Gastrocnemius medialis (tissue), 4 donors: ENCODE measurements around the gene LUZP1. TPM values are rescaled to one million over a fixed set of nuclear protein-coding genes. Genes with fewer than 3 reads are reported as not detected.

Source experiments
- ATAC-seq, 2 donors: fragments of 150-250 bp; one replicate each; pipeline ENCODE4 v1.9.1; 2016
- DNase-seq, 2 donors: peaks; one replicate each; pipeline ENCODE4 v3.0.0-alpha.2; 2019
- H3K27ac ChIP-seq, 4 donors: fragments of 200-600 bp; sonication (generic); 1 replicate in 1 of 4; 2 replicates in 3 of 4; pipeline ENCODE4 v1.5.1; 2016 to 2018; ENCODE audit warnings: mild to moderate bottlenecking in 2 of 4, moderate library complexity in 1 of 4
- H3K27me3 ChIP-seq, 3 donors: fragments of 200-600 bp; sonication (generic) in 2 of 3; 1 replicate in 1 of 3; 2 replicates in 2 of 3; pipeline versions ENCODE4 v1.5.1 to v1.6.0; 2016 to 2019; ENCODE audit warnings: mild to moderate bottlenecking in 1 of 3, moderate library complexity in 1 of 3
- H3K36me3 ChIP-seq, 2 donors: fragments of 200-600 bp; sonication (generic) in 1 of 2; one replicate each; pipeline ENCODE4 v1.5.1; 2017 to 2018
- H3K4me1 ChIP-seq, 2 donors: fragments of 200-600 bp; sonication (generic) in 1 of 2; one replicate each; pipeline ENCODE4 v1.5.1; 2016 to 2017; ENCODE audit warnings: mild to moderate bottlenecking in 2 of 2
- H3K4me3 ChIP-seq, 4 donors: fragments of 200-600 bp; sonication (generic) in 3 of 4; 1 replicate in 1 of 4; 2 replicates in 3 of 4; pipeline ENCODE4 v1.5.1; 2016 to 2019; ENCODE audit warnings: mild to moderate bottlenecking in 2 of 4
- H3K9me3 ChIP-seq, 3 donors: fragments of 200-600 bp; sonication (generic) in 2 of 3; 1 replicate in 1 of 3; 2 replicates in 2 of 3; pipeline ENCODE4 v1.5.1; 2016 to 2019
- POLR2A ChIP-seq, 2 donors: fragments of 450-650 bp; IDR thresholded peaks; one replicate each; pipeline ENCODE4 v1.6.1; 2017; ENCODE audit warnings: antibody characterized with exemption in 2 of 2, mild to moderate bottlenecking in 2 of 2, moderate library complexity in 2 of 2
- in situ Hi-C, 4 donors: fragments of 200-750 bp; cut with MboI; loops; one replicate each; pipeline versions ENCODE4 v1.15.0 to v1.8.0; 2017; ENCODE audit warnings: low sequenced_read_pairs in 4 of 4
- intact Hi-C: fragments of 100-400 bp; cut with DNase I; formaldehyde crosslinking; loops from one replicate; pipeline ENCODE4 v1.15.1; 2023; ENCODE audit warnings: low total_unique reads
- total RNA-seq, 4 donors: library from RNA; depleted of rRNA; stranded (reverse); fragments of >200 nt; gene quantifications; one replicate each; pipeline versions ENCODE4 v1.1.0 to v1.2.3, GENCODE V29; 2016
- TF ChIP-seq, protein P1 (sequence below), 5 experiments: fragments of 450-650 bp in 3 of 5; fragments of 200-600 bp in 2 of 5; sonication (generic) in 2 of 5; IDR thresholded peaks in 4 of 5; conservative IDR thresholded peaks in 1 of 5; 1 replicate in 4 of 5; 2 replicates in 1 of 5; pipeline ENCODE4 v1.5.1; 2016 to 2019; ENCODE audit warnings: antibody characterized with exemption in 5 of 5, mild to moderate bottlenecking in 3 of 5, moderate library complexity in 3 of 5

Gene LUZP1
- total RNA-seq, 4 donors from 2014 or later, result 4.1 to 5.4 (median 4.9) TPM

GRCh38 chr1:23135268-23135667 is 33.4 kb downstream of the LUZP1 start:
- TF ChIP-seq, protein P1, sequence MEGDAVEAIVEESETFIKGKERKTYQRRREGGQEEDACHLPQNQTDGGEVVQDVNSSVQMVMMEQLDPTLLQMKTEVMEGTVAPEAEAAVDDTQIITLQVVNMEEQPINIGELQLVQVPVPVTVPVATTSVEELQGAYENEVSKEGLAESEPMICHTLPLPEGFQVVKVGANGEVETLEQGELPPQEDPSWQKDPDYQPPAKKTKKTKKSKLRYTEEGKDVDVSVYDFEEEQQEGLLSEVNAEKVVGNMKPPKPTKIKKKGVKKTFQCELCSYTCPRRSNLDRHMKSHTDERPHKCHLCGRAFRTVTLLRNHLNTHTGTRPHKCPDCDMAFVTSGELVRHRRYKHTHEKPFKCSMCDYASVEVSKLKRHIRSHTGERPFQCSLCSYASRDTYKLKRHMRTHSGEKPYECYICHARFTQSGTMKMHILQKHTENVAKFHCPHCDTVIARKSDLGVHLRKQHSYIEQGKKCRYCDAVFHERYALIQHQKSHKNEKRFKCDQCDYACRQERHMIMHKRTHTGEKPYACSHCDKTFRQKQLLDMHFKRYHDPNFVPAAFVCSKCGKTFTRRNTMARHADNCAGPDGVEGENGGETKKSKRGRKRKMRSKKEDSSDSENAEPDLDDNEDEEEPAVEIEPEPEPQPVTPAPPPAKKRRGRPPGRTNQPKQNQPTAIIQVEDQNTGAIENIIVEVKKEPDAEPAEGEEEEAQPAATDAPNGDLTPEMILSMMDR (IDR thresholded peaks at IDR 0.05 in 4 of 5, conservative IDR thresholded peaks at IDR 0.05 in 1 of 5), result no peak
- TF ChIP-seq POLR2A (IDR thresholded peaks at IDR 0.05), result no peak
- intact Hi-C loops, result no loop called here
- Histone ChIP-seq H3K4me3 (no peak overlapping the region), H3K9me3 (no peaks in the 10 kb centered on the region), H3K4me1 (no peaks in the 10 kb centered on the region), H3K36me3 (no peaks in the 10 kb centered on the region), H3K27me3 (no peaks in the 10 kb centered on the region), H3K27ac (no peak overlapping the region)
- DNase-seq (no peak), ATAC-seq (no peak)
- in situ Hi-C loops, result no loop called here

DNA sequence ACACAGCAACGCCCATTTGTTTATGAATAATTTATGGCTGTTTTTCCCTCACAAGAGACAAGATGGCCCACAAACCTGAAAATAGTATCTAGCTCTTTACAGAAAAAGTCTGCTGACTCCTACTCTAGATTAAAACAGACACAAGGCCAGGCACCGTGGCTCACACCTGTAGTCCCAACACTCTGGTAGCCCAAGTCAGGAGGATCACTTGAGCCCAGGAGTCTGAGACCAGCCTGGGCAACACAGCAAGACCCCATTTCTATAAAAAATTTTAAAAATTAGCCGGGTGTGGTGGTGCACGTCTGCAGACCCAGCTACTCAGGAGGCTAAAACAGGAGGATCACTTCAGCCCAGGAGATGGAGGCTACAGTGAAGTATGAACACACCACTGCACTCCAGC is 34.6 kb downstream of the LUZP1 start:
- Histone ChIP-seq H3K4me3 (no peak overlapping the region), H3K27me3 (no peaks in the 10 kb centered on the region), H3K36me3 (no peaks in the 10 kb centered on the region), H3K4me1 (no peaks in the 10 kb centered on the region), H3K9me3 (no peaks in the 10 kb centered on the region), H3K27ac (no peak overlapping the region)
- TF ChIP-seq POLR2A (IDR thresholded peaks at IDR 0.05), result no peak
- TF ChIP-seq, protein P1 (IDR thresholded peaks at IDR 0.05 in 4 of 5, conservative IDR thresholded peaks at IDR 0.05 in 1 of 5), result no peak
- ATAC-seq, result no peak
- in situ Hi-C loops, result no loop called here
- no peak for DNase-seq
- intact Hi-C loops, result no loop called here

DNA sequence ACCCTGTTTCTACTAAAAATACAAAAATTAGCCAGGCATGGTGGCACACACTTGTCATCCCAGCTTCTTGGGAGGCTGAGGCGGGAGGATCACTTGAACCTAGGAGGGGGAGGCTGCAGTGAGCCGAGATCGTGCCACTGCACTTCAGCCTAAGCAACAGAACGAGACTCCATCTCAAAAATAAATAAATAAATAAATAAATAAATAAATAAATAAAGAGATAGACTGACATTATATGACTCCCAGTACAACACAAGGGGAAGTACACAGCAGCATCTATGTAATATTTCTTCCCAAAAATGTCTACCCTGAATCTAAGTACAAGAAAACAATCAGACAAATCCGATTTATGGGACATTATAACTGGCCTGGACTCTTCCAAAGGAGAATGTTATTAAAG is 35.1 kb downstream of the LUZP1 start:
- Histone ChIP-seq H3K9me3 (no peaks in the 10 kb centered on the region), H3K4me3 (no peak overlapping the region), H3K27me3 (no peaks in the 10 kb centered on the region), H3K4me1 (no peaks in the 10 kb centered on the region), H3K36me3 (no peaks in the 10 kb centered on the region), H3K27ac (no peak overlapping the region)
- in situ Hi-C loops, result no loop called here
- intact Hi-C loops, result no loop called here
- ATAC-seq, result no peak
- TF ChIP-seq, protein P1 (IDR thresholded peaks at IDR 0.05 in 4 of 5, conservative IDR thresholded peaks at IDR 0.05 in 1 of 5), result no peak
- no peak for TF ChIP-seq POLR2A (IDR thresholded peaks at IDR 0.05)
- no peak for DNase-seq

DNA sequence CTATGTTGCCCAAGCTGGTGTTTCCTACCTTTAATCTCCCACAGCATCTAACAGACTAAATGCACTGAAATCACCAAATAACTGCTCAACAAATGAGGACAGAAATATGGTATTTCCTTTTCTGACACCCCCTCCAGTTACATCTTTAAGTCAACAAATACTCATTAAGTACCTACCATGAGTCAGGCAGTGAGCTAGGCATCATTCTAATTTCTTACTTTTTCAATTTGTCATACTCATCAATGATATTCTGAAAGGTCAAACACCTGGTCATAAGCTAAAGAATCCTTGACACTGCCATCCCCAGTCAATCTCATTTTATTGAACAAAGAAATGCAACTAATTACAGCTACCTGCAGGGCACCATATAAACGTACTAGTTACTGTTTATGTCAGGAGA is 36.6 kb downstream of the LUZP1 start:
- H3K27me3 ChIP-seq, result no peaks in the 10 kb centered on the region
- no peak for TF ChIP-seq POLR2A (IDR thresholded peaks at IDR 0.05)
- TF ChIP-seq, protein P1 (IDR thresholded peaks at IDR 0.05 in 4 of 5, conservative IDR thresholded peaks at IDR 0.05 in 1 of 5), result no peak
- no peak overlapping the region for H3K27ac ChIP-seq
- no peak overlapping the region for H3K4me3 ChIP-seq
- H3K9me3 ChIP-seq, result no peaks in the 10 kb centered on the region
- no peaks in the 10 kb centered on the region for H3K36me3 ChIP-seq
- H3K4me1 ChIP-seq, result no peaks in the 10 kb centered on the region
- DNase-seq, result no peak
- in situ Hi-C loops, result no loop called here
- intact Hi-C loops, result no loop called here
- ATAC-seq, result no peak

GRCh38 chr1:23129846-23130245 is 38.8 kb downstream of the LUZP1 start:
- ATAC-seq (no peak), DNase-seq (no peak)
- in situ Hi-C loops, result no loop called here
- Histone ChIP-seq H3K4me3 (no peak overlapping the region), H3K27me3 (no peaks in the 10 kb centered on the region), H3K9me3 (no peaks in the 10 kb centered on the region), H3K27ac (no peak overlapping the region), H3K36me3 (no peaks in the 10 kb centered on the region), H3K4me1 (peaks cover 0 to 4% of the 10 kb centered on the region in 2 donors)
- no peak for TF ChIP-seq POLR2A (IDR thresholded peaks at IDR 0.05)
- TF ChIP-seq, protein P1 (IDR thresholded peaks at IDR 0.05 in 4 of 5, conservative IDR thresholded peaks at IDR 0.05 in 1 of 5), result no peak
- intact Hi-C loops, result no loop called here
